NT2/D1 (cell line): Measurements from ENCODE around the gene AKAP13.

Experiments used
- YY1 ChIP-seq: IDR thresholded peaks from 2 replicates; pipeline ENCODE4 v1.6.1; 2011; ENCODE audit not compliant: insufficient read length, insufficient read depth
- ZNF274 ChIP-seq: IDR thresholded peaks from 2 replicates; pipeline ENCODE4 v1.6.1; 2011; ENCODE audit warnings: mild to moderate bottlenecking, low read depth, low read length

DNA sequence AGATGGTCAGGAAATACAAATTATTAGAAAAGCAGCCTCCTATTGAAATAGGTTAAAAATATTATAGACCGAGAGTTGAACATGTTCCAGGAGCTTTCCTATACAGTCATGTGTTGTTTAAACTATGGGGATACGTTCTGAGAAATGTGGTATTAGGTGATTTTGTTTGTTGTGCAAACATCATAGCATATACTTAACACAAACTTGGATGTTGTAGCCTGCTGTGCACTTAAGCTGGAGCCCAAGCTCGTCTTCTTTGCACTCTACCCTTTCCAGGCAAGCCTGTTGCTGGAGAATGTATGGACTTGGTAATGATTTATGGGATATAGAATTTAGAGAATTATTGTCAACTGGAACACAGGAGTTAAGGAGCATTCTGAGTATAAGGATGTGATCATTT, 140.2 kb downstream of the AKAP13 start:
- TF ChIP-seq ZNF274, result no peak
- no peak for TF ChIP-seq YY1
